Glomerular endothelial cell (primary cell): ENCODE data around the gene CREB1. TPM values are rescaled to one million over a fixed set of nuclear protein-coding genes. Genes with fewer than 3 reads are reported as not detected.

ENCODE experiments used
- DNase-seq: peaks from one replicate; pipeline ENCODE4 v3.0.0-alpha.2; 2011; ENCODE audit warnings: low read depth, low spot score; ENCODE audit errors: extremely low read depth
- total RNA-seq: library from RNA; depleted of rRNA; stranded (reverse); fragments of >200 nt; gene quantifications from 2 replicates; pipeline ENCODE4 v1.2.3, GENCODE V29; 2015

Gene CREB1
- total RNA-seq, 1 donor from 2014 or later, result 47.6 TPM

GRCh38 chr2:207540431-207540830 lies 10.7 kb downstream of the CREB1 start:
- no peak for DNase-seq

GRCh38 chr2:207541933-207542332 lies 12.2 kb downstream of the CREB1 start:
- DNase-seq, result no peak

GRCh38 chr2:207543272-207543671 lies 13.5 kb downstream of the CREB1 start:
- DNase-seq, result no peak

DNA sequence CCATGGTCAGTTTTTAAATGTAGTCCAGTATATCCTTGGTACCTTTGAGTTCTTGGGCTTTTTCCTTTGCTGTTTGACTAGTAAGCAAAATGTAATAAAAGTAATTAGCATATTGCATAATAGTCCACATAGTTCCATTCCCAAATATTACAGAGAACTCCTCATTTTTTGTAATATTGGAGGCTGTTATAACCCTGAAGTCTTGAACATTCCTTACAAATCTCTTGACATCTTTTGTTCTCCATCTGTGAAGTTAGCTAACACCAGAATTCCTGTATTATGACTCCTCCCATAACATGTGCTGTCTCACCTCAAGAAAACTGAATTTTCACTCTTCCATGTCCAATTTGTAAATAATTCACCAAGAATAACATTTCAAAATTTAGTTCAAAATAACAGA lies 17.1 kb downstream of the CREB1 start:
- DNase-seq, result no peak

DNA sequence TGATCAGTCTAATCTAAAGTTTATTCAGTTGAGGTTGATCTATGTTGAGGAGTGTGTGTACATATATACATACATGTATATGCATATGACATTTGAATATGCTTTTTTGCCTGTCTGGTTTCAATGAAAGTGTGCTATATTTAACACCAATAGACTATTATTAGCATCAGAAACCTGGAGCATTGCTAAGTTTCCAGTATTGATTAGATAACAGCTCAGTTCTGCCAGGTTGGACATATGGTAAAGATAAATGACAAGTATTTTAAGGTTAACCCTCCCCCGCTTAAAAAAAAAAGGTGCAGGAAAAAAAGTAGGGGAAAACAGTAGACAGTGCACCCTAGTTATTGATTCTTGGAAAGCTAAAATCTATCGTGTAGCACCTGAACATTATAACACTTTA lies 19.4 kb downstream of the CREB1 start:
- DNase-seq, result no peak

DNA sequence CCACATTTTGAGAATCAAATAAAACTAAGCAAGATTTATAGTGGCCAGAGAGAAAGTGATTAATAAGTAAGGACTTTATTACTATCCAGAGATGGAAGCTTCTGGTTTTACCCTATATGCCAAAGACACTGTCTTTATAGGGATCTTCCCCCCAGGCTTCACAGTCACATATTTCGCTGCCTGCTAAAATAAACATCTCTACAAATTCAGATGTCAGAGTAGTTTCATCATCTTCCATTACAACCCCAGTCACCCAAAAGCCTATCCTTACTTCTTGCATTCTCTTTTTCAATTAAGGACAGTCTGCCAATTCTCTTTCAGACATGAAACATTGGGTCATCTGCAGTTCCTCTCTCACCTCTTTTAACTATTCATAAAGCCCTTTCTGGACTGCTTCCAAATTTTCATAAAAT lies 28.3 kb downstream of the CREB1 start:
- no peak for DNase-seq

GRCh38 chr2:207561386-207562080 lies 31.8 kb downstream of the CREB1 start:
- DNase-seq, result peak; percentile 16

DNA sequence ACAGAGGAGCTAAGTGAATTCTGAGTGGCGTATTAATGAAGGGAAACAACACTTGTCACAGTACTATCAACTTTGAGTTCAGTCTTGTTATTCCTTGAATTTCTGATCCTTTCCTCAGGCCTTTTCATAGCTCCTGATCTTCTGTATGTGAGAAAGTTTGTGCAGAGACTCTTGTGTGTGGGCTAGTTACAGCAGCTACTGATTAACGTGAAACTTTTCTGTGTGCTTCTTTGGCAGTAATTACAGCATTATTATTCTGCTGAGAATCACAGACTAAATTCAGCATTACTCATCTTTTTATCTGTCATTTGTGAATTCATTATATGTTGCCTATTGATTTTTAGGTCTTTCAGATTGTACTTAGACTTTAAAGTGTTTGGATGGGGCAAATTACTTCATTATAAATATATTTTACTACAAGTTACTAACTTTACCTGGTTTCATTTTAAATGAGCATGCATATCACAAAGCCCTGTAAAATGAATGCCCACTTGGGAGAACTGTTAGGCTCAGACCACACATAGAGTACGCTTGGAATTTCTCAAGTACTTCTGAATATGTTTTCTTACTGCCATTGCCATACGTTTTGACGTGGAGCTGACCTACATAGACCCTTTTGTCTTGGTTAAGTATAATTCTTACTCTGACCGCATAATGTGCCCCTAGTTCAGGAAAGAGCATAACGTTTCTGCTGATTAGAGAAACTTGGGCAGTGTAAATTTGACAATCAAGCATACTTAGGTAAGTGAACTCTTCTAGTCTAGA lies 36.2 kb downstream of the CREB1 start:
- DNase-seq, result no peak

DNA sequence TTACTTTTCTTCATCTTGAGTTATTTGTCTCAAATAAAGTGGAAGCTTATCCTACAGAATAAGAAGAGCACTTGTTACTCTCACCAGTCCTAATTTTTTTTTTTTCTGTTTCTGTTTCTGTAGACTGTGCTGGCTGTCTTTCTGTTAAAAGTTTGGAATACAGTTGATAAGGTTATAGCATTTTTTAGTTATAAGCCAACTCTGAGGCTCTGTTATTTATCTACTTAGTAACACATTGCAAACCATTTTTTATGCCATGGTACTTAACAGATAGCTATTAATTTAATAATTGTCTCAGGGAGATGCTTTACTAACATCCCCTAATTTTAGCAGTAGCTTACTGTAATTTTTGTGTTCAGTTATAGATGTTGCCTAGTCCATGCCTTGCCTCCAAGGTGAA lies 37.9 kb downstream of the CREB1 start:
- DNase-seq, result no peak

DNA sequence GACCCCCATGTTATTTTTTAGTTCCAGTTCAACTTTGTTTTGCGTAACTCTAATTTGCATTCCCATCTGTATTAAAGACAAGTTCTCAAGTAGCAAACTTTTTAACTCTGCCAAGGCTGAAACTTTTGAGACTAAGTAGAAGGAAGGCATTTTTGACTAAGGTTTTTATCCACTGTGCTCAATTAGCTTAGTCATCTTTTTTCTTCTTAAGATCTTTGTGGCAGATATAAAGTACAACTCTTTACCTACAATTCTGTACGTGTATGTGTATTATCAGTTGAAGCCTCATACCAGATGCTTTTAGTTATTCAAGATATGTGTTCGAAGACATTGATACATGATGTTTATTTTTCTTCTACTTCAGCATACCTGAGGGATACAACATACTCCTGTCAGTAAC lies 41.6 kb downstream of the CREB1 start:
- no peak for DNase-seq

DNA sequence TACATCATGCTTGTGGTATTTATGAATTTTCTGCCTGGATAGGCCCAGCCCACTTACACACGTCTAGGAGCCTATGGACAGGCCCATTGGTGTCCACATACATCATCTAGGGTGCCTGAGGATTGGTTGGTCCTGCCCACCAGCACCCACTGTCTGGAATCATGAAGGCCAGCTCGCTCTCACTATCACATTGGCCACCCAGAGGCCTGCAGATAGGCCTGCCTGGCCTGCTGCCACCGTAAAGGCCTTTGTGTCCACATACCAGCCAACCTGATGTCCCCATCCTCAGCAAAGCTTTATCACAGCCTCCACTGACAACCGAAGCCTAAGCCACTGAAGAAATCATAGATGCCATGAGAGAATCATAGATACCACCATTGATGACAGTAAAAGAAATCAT lies 55.2 kb downstream of the CREB1 start:
- DNase-seq, result no peak

DNA sequence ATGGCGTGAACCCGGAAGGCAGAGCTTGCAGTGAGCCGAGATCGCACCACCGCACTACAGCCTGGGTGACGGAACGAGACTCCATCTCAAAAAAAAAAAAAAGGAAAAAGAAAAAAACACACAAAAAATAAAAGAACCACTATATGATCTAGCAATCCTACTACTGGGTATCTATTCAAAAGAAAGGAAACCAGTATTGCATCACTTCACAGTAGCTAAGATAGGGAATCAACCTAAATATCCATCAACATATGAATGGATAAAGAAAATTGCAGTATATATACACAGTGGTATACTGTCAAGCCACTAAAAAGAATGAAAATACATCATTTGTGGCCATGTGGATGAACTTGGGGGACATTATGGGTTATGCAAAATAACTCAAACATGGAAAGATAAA lies 57.5 kb downstream of the CREB1 start:
- no peak for DNase-seq

DNA sequence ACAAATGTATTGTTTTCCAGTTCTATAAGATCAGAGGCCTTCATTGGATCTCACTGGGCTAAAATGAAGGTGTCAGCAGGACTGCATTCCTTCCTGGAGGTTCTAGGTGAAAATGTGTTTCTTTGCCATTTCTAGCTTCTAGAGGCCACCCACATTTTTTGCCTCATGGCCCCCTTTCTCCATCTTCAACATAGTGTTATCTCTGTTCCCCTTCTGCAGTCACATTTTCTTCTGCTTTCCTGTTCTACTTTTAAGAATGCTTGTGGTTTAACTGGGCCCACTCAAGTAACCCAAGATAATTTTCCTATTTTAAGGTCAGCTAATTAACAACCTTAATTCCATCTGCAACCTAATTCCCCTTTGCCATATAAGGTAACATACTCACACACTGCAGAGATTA lies 59.4 kb downstream of the CREB1 start:
- DNase-seq, result no peak

GRCh38 chr2:207593277-207593676 lies 63.5 kb downstream of the CREB1 start:
- no peak for DNase-seq

GRCh38 chr2:207594264-207594663 lies 64.5 kb downstream of the CREB1 start:
- DNase-seq, result no peak

GRCh38 chr2:207594731-207595130 lies 65.0 kb downstream of the CREB1 start:
- DNase-seq, result no peak

DNA sequence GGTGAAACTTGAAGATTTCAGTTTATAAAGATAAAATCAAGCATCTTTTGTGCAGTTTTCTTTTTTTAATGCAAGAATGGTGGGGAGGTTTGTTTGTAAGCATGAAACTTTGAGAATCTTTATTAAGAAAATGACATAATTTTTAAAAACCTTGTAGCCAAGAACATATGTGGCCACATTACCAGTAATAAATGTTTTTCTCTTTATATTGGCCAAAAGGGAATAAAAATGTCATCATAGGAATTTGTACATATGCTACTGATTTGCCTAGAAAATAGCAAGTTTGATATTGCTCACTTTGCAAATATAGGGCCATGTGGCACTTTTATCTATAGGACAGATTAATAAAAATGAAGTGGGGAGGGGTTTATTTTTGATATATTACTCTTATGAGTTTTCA lies 69.9 kb downstream of the CREB1 start:
- DNase-seq, result no peak

DNA sequence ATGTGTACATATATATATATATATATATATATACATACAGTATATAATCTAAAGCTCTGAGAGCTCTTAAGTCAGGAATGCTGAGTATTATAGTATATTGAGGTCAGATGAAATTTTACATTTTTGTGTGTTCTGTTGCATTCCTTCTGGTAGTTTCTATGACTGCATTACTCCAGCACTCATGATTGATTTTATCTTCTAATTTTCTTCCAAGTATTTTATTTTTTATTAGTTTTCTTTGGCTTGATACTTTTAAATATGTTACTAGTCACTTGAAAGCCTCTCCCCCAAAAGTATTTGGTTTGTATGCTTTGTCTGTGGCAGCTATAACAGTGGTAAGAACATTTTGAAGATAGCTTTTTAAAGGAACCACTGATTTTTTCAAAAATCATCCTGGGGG lies 70.5 kb downstream of the CREB1 start:
- DNase-seq, result no peak

DNA sequence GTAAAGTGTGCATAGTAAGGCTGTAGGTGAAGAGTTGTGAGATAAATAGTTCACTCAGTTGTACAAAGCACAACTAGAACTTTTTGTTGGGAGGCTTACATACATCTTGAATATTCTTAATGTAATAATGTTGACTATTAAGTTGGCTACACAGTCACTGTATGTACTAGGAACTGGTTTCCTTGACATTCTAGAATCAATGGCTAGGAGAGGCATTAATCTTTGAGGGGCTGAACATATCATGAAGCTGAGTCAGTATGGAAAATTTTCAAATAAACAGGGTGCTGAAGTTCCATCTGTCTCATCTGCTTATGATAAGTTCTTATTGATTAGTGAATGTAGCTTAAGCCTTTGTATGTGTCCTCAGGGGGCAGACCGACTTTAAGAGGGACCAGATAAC lies 72.0 kb downstream of the CREB1 start:
- no peak for DNase-seq

DNA sequence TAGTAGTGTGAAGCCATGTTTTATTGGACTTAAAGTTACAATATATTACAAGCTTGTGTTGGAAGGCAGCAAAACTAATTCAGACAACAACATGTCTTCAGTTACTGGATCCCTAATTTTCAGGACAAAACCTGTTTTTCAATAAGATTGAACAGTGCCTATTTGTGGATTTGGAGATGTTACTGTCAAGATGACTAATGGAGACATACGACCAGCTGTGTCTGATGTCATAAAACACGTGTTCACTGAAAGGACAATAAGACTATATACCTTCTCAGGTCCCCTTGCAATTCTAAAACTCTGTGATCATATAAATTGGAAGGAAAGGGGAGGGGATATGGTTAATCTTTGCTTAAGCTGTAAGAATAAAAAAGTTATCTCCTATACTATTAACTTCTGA lies 73.7 kb downstream of the CREB1 start:
- DNase-seq, result no peak

GRCh38 chr2:207606399-207606798 lies 76.6 kb downstream of the CREB1 start:
- DNase-seq, result no peak

DNA sequence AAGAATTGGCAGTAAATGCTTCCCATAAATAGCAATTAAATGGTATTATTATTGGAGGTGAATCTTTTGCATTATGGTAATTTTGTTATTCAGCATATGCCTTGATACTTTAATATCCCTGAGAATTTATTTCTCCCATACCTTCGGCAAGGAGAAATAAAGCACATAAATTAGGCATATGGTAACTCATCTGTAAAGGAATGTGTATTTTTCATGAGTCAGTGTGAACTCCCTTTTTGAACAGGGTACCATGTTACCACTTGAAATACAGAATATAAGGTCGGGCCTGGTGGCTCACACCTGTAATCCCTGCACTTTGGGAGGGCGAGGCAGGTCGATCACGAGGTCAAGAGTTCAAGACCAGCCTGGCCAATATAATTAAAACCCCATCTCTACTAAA lies 77.1 kb downstream of the CREB1 start:
- DNase-seq, result no peak

GRCh38 chr2:207612714-207613113 lies 83.0 kb downstream of the CREB1 start:
- no peak for DNase-seq
